NT2/D1 (cell line): ENCODE measurements around the gene NR0B2.

ENCODE experiments used
- YY1 ChIP-seq: IDR thresholded peaks from 2 replicates; pipeline ENCODE4 v1.6.1; 2011; ENCODE audit not compliant: insufficient read length, insufficient read depth
- ZNF274 ChIP-seq: IDR thresholded peaks from 2 replicates; pipeline ENCODE4 v1.6.1; 2011; ENCODE audit warnings: mild to moderate bottlenecking, low read depth, low read length

GRCh38 chr1:26900815-26901511, 12.8 kb downstream of the NR0B2 start:
- TF ChIP-seq YY1, result no peak
- TF ChIP-seq ZNF274, result no peak
